ENCODE measurements around the gene HPN. TPM values are rescaled to one million over a fixed set of nuclear protein-coding genes. Genes with fewer than 3 reads are reported as not detected.

HPN gene
- total RNA-seq, 1 experiment from 2014 or later, result not detected

GRCh38 chr19:35115177-35115951 lies 73.8 kb downstream of the HPN start, which contains the start of gene FXYD3:
FXYD3 (plus strand) TSS chr19:35115823; CDS start chr19:35119377, 3,554 bp downstream.
- H3K36me3 ChIP-seq, result no peaks in the 10 kb centered on the region
- no peak for DNase-seq (ENCODE audit: low read depth in 1 of 2, low spot score in 2 of 2)
- H3K9me3 ChIP-seq (replicated peaks), result no peaks in the 10 kb centered on the region
- no peaks in the 10 kb centered on the region for H3K27me3 ChIP-seq (replicated peaks)
- no peak within 1 kb of the TSS for H3K4me3 ChIP-seq
- H3K27ac ChIP-seq, result no peak within 1 kb of the TSS
- no peaks in the 10 kb centered on the region for H3K4me1 ChIP-seq (replicated peaks)

Other genes starting within 250 kb of the HPN start
- gene ZNF30, start 114.8 kb upstream of the HPN start, total RNA-seq (2014; rRNA removed; shearing (Covaris generic)), result 2.8 and 4.3 TPM in 2 replicates
- 2.9 and 4.8 TPM in 2 replicates for gene ZNF792, start 77.5 kb upstream of the HPN start, total RNA-seq (2014; rRNA removed; shearing (Covaris generic))
- gene GRAMD1A, start 41.4 kb upstream of the HPN start, total RNA-seq (2014; rRNA removed; shearing (Covaris generic)), result 14.0 and 21.6 TPM in 2 replicates
- gene SCN1B, start 11.3 kb upstream of the HPN start, total RNA-seq (2014; rRNA removed; shearing (Covaris generic)), result 2.9 and 4.0 TPM in 2 replicates
- gene FXYD3, start 74.1 kb downstream of the HPN start, total RNA-seq (2014; rRNA removed; shearing (Covaris generic)), result not detected in 2 replicates
- not detected in 2 replicates for gene LGI4, start 93.3 kb downstream of the HPN start, total RNA-seq (2014; rRNA removed; shearing (Covaris generic))
- gene FXYD1, start 97.1 kb downstream of the HPN start, total RNA-seq (2014; rRNA removed; shearing (Covaris generic)), result not detected in 2 replicates
- gene FXYD7, start 101.5 kb downstream of the HPN start, total RNA-seq (2014; rRNA removed; shearing (Covaris generic)), result not detected in 2 replicates
- 32.9 and 42.6 TPM in 2 replicates for gene FXYD5, start 113.0 kb downstream of the HPN start, total RNA-seq (2014; rRNA removed; shearing (Covaris generic))
- gene FAM187B, start 187.0 kb downstream of the HPN start, total RNA-seq (2014; rRNA removed; shearing (Covaris generic)), result not detected in 2 replicates
- 2.0 TPM in 1 of 2 replicates, not detected in the other for gene LSR, start 207.3 kb downstream of the HPN start, total RNA-seq (2014; rRNA removed; shearing (Covaris generic))
- 42.9 and 60.3 TPM in 2 replicates for gene USF2, start 227.2 kb downstream of the HPN start, total RNA-seq (2014; rRNA removed; shearing (Covaris generic))
- not detected in 2 replicates for gene HAMP, start 240.8 kb downstream of the HPN start, total RNA-seq (2014; rRNA removed; shearing (Covaris generic))